GM19025 (cell line): ENCODE data around the gene RABEPK.
A peak's percentile ranks its signal among the peaks of the same experiment; 100 is the strongest.
"Not testable (repeated sequence)": the region's sequence is repeated elsewhere in the genome, so short reads cannot be mapped to it uniquely, and the experiment has no call there.

Source experiments
- ATAC-seq: cut with Tn5 transposase; IDR thresholded peaks from one replicate; pipeline ENCODE4 v1.9.1; 2021; ENCODE audit warnings: mild to moderate bottlenecking, low read depth, moderate library complexity; ENCODE audit not compliant: unreplicated experiment

The RABEPK gene

GRCh38 chr9:125241863-125242739 is 41.8 kb downstream of the RABEPK start:
- ATAC-seq: peak; percentile 3

- no peak for ATAC-seq
These were observed 43.5 kb downstream of the RABEPK start for GRCh38 chr9:125243792-125244260.

GRCh38 chr9:125246261-125246667 is 45.9 kb downstream of the RABEPK start:
- no peak for ATAC-seq

GRCh38 chr9:125254231-125254630 is 53.9 kb downstream of the RABEPK start:
- no peak for ATAC-seq

- ATAC-seq: no peak
These were observed 55.5 kb downstream of the RABEPK start for GRCh38 chr9:125255781-125256391.

GRCh38 chr9:125258160-125258785 is 57.9 kb downstream of the RABEPK start:
- no peak for ATAC-seq

GRCh38 chr9:125258832-125259534 is 58.6 kb downstream of the RABEPK start:
- ATAC-seq: no peak

- ATAC-seq: no peak
These were observed 60.2 kb downstream of the RABEPK start for GRCh38 chr9:125260561-125260960.

- ATAC-seq: peak; percentile 94
These were observed 61.4 kb downstream of the RABEPK start, which contains the start of gene GAPVD1 for GRCh38 chr9:125261501-125262293. Gene GAPVD1, plus strand, starts transcription at chr9:125261826. Its CDS starts 37,096 bp downstream, at chr9:125298922.

GRCh38 chr9:125262294-125262991 is 62.1 kb downstream of the RABEPK start:
- ATAC-seq: no peak

GRCh38 chr9:125264068-125264467 is 63.7 kb downstream of the RABEPK start:
- ATAC-seq: not testable (repeated sequence)

GRCh38 chr9:125268394-125269013 is 68.2 kb downstream of the RABEPK start:
- no peak for ATAC-seq

GRCh38 chr9:125269014-125269397 is 68.7 kb downstream of the RABEPK start:
- ATAC-seq: no peak

- no peak for ATAC-seq
These were observed 70.7 kb downstream of the RABEPK start for GRCh38 chr9:125271081-125271480.

- ATAC-seq: no peak
These were observed 72.4 kb downstream of the RABEPK start for GRCh38 chr9:125272697-125273096.

- no peak for ATAC-seq
These were observed 76.4 kb downstream of the RABEPK start for GRCh38 chr9:125276771-125277170.

- ATAC-seq: no peak
These were observed 77.1 kb downstream of the RABEPK start for GRCh38 chr9:125277411-125277810.

GRCh38 chr9:125280945-125281344 is 80.6 kb downstream of the RABEPK start:
- no peak for ATAC-seq
